ENCODE data around the gene PTPRG. TPM values are rescaled to one million over a fixed set of nuclear protein-coding genes. Genes with fewer than 3 reads are reported as not detected.

PTPRG gene
- total and polyA plus RNA-seq, 10 of the 15 experiments (the other 5 are each of a cell fraction or from before 2014, with no cell fraction given), result 0.29 to 20.7 (median 1.4) TPM

- no peak overlapping the region for H3K4me2 ChIP-seq (ENCODE audit: control insufficient read depth, insufficient read depth)
- H3K4me3 ChIP-seq, result no peak overlapping the region
- no peak overlapping the region for H3K9ac ChIP-seq (ENCODE audit: control insufficient read depth, insufficient read depth, low read length)
- H3K79me2 ChIP-seq (ENCODE audit: control insufficient read depth, insufficient read depth, low read length), result no peaks in the 10 kb centered on the region
- ChIA-PET SMC1A (ENCODE audit: uncharacterized antibody, unreplicated experiment) (interaction anchor here (1.0 to 2.4 kb wide), 3 partner anchors 10 to 32 kb away, joined by 3 to 6 read pairs (median 5); no protein-coding TSS in a partner anchor), CTCF (interaction anchor here (0.6 to 3.4 kb wide), 6 partner anchors 11 to 287 kb away, joined by 3 to 15 read pairs (median 3); no protein-coding TSS in a partner anchor), POLR2A (no interaction called here), RAD21 (ENCODE audit: unreplicated experiment) (interaction anchor here (0.7 to 1.5 kb wide), 3 partner anchors 8 to 45 kb away, joined by 3 to 4 read pairs (median 3); no protein-coding TSS in a partner anchor)
- 0% methylated on average over 2 of the region's 2 CpGs for WGBS (ENCODE audit: insufficient coverage, insufficient replicate concordance, low lambda C conversion rate, missing lambda C conversion rate)
- intact Hi-C loops (cut with micrococcal nuclease; ENCODE audit: unreplicated experiment) (no loop called here), in situ Hi-C loops (cut with MboI) (no loop called here)
- BruUV-seq (replicated peaks), result no TSS peak
- H3K27ac ChIP-seq (ENCODE audit: control insufficient read depth, insufficient read depth), result no peak overlapping the region
- no peaks in the 10 kb centered on the region; a peak in 1 of 4 replicates for H3K27me3 ChIP-seq (replicated peaks in 1 of 2; ENCODE audit: control insufficient read depth in 2 of 2, insufficient read depth in 2 of 2, low read length in 1 of 2)
- FAIRE-seq (no peak), ATAC-seq (no peak), DNase-seq (ENCODE audit: low read depth, low spot score) (no peak)
- no peaks in the 10 kb centered on the region for H3K36me3 ChIP-seq (ENCODE audit: control insufficient read depth in 2 of 2, insufficient read depth in 2 of 2, low read length in 1 of 2)
- TF ChIP-seq RAD51 (IDR thresholded peaks at IDR 0.05) (no peak), POLR2AphosphoS2 (IDR thresholded peaks at IDR 0.05; ENCODE audit: low read depth, low read length) (no peak), NR2C2 (IDR thresholded peaks at IDR 0.05; ENCODE audit: borderline replicate concordance, control insufficient read depth, insufficient read length, low read depth) (no peak), RCOR1 (conservative IDR thresholded peaks at IDR 0.05; ENCODE audit: low read depth, low read length) (no peak), NBN (IDR thresholded peaks at IDR 0.05) (no peak), GABPA (IDR thresholded peaks at IDR 0.05; ENCODE audit: low read depth) (no peak), RUNX3 (IDR thresholded peaks at IDR 0.05; ENCODE audit: low read length) (no peak), CHD2 (IDR thresholded peaks at IDR 0.05; ENCODE audit: borderline replicate concordance, low read depth, low read length) (no peak), SUZ12 (IDR thresholded peaks at IDR 0.05; ENCODE audit: unreplicated experiment) (no peak), MAX (IDR thresholded peaks at IDR 0.05; ENCODE audit: low read depth, low read length) (no peak), RELB (IDR thresholded peaks at IDR 0.05; ENCODE audit: low read depth) (no peak), ZNF217 (IDR thresholded peaks at IDR 0.05) (no peak), EGR1 (IDR thresholded peaks at IDR 0.05; ENCODE audit: borderline replicate concordance in 1 of 2, low read depth in 2 of 2, low read length in 2 of 2) (no peak), ETV6 (conservative IDR thresholded peaks at IDR 0.05 in 1 of 2, IDR thresholded peaks at IDR 0.05 in 1 of 2; ENCODE audit: borderline replicate concordance in 1 of 2, low read depth in 1 of 2) (no peak), E2F4 (IDR thresholded peaks at IDR 0.05; ENCODE audit: low read depth, low read length) (no peak), KDM1A (IDR thresholded peaks at IDR 0.05; ENCODE audit: borderline replicate concordance) (no peak), BACH1 (IDR thresholded peaks at IDR 0.05; ENCODE audit: borderline replicate concordance) (no peak), RBBP5 (conservative IDR thresholded peaks at IDR 0.05) (no peak), ESRRA (IDR thresholded peaks at IDR 0.05; ENCODE audit: low read length) (no peak), JUND (IDR thresholded peaks at IDR 0.05; ENCODE audit: low read depth, low read length) (no peak)
- no peak overlapping the region for H2AFZ ChIP-seq (ENCODE audit: control insufficient read depth, low read depth, low read length)
- no peaks in the 10 kb centered on the region for H4K20me1 ChIP-seq (ENCODE audit: control insufficient read depth, insufficient read depth)
- H3K9me3 ChIP-seq (replicated peaks; ENCODE audit: control insufficient read depth, insufficient read depth, low read length), result no peaks in the 10 kb centered on the region
- no peaks in the 10 kb centered on the region for H3K4me1 ChIP-seq (ENCODE audit: control insufficient read depth, insufficient read depth, low read length)
Measured at GRCh38 chr3:61901986-61902385, 340.6 kb downstream of the PTPRG start.
